Adrenal gland (tissue), 5 donors: ENCODE results near the gene TBC1D14.

Experiments used
- POLR2A ChIP-seq, 2 donors: fragments of 450-650 bp; IDR thresholded peaks; one replicate each; pipeline ENCODE4 v1.6.1; 2017; ENCODE audit warnings: antibody characterized with exemption in 2 of 2, mild to moderate bottlenecking in 2 of 2, moderate library complexity in 1 of 2
- TF ChIP-seq, protein P1 (sequence below), 6 experiments: fragments of 450-650 bp in 4 of 6; fragments of 200-600 bp in 2 of 6; sonication (generic) in 1 of 6; IDR thresholded peaks; 1 replicate in 5 of 6; 2 replicates in 1 of 6; pipeline versions ENCODE4 v1.5.1 to v1.8.0; 2016 to 2021; ENCODE audit warnings: antibody characterized with exemption in 6 of 6, mild to moderate bottlenecking in 2 of 6, moderate library complexity in 1 of 6
- donor health status: DM: no; HTN: no; CAD: no.

DNA sequence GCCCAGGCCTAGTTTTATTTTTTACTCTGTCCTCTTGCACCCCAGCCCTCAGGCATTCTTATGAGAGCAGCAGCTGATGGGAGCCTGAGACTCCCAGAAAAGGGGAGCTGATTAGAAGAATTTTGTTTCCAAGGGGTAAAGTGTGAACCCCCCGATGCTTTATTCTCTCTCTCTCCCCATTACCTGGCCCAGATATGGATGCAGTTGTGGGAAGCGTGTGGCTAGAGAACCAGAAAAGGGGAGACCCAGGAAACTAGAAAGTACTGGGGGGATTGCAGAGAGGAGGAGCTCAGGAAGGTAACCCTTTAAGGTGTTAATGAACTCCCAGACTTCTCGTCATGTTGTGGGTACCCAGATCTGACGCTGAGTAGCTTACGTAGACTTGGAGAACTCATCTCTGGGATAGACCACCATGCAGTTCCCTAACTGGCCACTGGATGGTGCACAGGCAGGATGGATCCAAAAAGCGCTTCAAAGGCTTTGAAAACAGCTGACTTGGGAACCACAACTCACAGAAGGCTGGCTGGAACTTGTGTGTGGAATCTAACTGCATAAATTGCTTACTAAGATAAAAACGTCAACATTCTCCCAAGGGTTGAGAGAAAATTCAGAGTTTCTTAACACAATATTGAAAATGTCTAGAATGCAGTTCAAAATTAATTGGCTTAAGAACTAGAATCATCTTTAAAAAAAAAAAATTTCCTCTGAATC, 64.7 kb downstream of the TBC1D14 start:
- TF ChIP-seq, protein P1, sequence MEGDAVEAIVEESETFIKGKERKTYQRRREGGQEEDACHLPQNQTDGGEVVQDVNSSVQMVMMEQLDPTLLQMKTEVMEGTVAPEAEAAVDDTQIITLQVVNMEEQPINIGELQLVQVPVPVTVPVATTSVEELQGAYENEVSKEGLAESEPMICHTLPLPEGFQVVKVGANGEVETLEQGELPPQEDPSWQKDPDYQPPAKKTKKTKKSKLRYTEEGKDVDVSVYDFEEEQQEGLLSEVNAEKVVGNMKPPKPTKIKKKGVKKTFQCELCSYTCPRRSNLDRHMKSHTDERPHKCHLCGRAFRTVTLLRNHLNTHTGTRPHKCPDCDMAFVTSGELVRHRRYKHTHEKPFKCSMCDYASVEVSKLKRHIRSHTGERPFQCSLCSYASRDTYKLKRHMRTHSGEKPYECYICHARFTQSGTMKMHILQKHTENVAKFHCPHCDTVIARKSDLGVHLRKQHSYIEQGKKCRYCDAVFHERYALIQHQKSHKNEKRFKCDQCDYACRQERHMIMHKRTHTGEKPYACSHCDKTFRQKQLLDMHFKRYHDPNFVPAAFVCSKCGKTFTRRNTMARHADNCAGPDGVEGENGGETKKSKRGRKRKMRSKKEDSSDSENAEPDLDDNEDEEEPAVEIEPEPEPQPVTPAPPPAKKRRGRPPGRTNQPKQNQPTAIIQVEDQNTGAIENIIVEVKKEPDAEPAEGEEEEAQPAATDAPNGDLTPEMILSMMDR (IDR thresholded peaks at IDR 0.05), result peak; percentile 97 to 98 (median 98)
- TF ChIP-seq POLR2A (IDR thresholded peaks at IDR 0.05), result no peak
